ENCODE results near the gene VIL1. TPM values are rescaled to one million over a fixed set of nuclear protein-coding genes. Genes with fewer than 3 reads are reported as not detected.
A peak's percentile ranks its signal among the peaks of the same experiment; 100 is the strongest.

The VIL1 gene
- total and polyA plus RNA-seq, 9 of the 15 experiments (the other 6 are each of a cell fraction or from before 2014, with no cell fraction given): 0.51 to 2.7 (median 1.2) TPM

DNA sequence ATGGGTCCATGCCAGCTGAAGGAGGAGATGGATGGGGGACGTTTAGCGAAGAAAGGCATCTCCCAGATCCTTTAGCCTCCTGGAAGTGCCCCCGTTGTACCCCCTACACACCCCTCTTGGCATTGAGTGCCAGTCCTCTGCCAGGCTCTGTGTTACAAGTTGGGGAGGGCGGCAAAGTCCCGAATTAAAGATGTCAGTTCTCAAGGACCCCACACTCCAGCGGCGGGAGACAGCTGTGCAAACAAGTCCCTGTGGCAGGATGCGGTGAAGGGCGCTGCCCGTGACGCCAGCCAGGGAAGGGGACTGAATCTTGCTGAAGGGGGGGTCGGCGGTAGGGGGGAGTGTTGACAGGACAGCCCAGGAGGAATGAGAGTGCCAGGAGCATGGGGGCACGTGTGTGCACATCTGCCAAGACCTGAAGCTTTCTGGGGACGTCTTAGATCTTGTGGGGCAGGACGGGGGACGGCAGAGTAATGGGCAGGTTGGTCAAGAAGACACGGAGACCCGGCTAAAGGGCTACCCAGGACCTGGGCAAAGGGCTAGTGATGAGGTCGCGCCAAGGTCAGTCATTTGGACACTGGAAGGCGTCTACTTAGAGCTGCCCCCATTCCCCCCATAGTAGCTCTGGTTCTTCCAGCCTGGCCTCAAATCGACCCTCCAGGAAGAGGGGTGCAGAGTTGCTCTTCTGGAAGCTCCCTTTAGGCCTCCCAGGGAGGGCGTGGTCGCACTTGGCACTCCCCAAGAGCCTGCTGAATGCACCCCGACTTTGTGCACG is 22.0 kb upstream of the VIL1 start (continued):
- TF ChIP-seq, protein P1, sequence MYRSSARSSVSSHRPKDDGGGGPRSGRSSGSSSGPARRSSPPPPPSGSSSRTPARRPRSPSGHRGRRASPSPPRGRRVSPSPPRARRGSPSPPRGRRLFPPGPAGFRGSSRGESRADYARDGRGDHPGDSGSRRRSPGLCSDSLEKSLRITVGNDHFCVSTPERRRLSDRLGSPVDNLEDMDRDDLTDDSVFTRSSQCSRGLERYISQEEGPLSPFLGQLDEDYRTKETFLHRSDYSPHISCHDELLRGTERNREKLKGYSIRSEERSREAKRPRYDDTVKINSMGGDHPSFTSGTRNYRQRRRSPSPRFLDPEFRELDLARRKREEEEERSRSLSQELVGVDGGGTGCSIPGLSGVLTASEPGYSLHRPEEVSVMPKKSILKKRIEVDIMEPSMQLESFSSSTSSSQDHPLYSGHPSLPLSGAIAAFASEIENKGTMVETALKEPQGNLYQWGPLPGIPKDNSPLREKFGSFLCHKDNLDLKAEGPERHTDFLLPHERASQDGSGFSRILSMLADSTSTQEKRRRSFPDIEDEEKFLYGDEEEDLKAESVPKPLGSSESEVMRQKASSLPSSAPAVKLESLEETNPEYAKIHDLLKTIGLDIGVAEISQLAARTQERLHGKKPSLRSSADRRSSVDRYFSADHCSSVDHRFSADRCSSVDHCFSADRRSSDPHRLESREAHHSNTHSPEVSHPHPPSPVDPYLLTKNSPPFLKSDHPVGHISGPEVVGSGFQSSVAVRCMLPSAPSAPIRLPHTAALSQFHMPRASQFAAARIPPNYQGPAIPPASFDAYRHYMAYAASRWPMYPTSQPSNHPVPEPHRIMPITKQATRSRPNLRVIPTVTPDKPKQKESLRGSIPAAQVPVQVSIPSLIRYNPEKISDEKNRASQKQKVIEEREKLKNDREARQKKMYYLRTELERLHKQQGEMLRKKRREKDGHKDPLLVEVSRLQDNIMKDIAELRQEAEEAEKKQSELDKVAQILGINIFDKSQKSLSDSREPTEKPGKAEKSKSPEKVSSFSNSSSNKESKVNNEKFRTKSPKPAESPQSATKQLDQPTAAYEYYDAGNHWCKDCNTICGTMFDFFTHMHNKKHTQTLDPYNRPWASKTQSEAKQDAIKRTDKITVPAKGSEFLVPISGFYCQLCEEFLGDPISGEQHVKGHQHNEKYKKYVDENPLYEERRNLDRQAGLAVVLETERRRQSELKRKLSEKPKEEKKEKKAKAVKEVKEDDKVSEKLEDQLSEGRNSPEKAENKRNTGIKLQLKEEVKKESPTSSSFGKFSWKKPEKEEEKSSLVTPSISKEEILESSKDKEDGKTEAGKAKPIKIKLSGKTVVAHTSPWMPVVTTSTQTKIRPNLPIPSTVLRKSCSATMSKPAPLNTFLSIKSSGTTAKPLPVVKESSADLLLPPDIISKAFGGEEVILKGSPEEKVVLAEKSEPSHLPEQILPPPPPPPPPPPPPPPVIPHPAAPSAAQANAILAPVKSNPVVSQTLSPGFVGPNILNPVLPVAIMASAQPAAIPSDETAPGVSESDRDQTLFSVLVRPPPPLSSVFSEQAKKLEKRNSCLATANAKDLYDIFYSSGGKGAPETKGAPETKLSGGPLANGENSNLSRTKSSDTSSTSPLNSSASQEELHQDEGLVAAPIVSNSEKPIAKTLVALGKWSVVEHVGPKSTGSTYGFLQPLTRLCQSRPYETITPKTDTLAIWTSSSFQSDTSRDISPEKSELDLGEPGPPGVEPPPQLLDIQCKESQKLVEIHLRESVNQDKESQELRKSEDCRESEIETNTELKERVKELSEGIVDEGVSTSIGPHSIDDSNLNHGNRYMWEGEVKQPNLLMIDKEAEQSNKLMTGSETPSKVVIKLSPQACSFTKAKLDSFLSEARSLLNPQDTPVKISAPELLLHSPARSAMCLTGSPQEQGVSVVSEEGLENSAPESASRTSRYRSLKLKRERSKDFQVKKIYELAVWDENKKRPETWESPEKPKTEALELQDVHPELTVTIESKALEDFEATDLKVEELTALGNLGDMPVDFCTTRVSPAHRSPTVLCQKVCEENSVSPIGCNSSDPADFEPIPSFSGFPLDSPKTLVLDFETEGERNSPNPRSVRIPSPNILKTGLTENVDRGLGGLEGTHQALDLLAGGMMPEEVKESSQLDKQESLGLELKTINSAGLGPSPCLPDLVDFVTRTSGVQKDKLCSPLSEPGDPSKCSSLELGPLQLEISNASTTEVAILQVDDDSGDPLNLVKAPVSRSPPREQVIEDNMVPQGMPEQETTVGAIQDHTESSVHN (IDR thresholded peaks at IDR 0.05; ENCODE audit: borderline replicate concordance in 1 of 2, low read depth in 1 of 2): 0 out of 4 replicates have a peak, but pooled peaks of 1 of the 2 experiments have one; percentile 36
- TF ChIP-seq GABPB1 (CRISPR knock-in tag; IDR thresholded peaks at IDR 0.05): no peak
- no peak for TF ChIP-seq BRF1 (IDR thresholded peaks at IDR 0.05; ENCODE audit: borderline replicate concordance, extremely low read depth, insufficient read length)
- TF ChIP-seq ZNF699 (CRISPR knock-in tag; IDR thresholded peaks at IDR 0.05; ENCODE audit: insufficient replicate concordance): no peak
- no peak for TF ChIP-seq TEAD2 (tag; IDR thresholded peaks at IDR 0.05)
- TF ChIP-seq, protein P2, sequence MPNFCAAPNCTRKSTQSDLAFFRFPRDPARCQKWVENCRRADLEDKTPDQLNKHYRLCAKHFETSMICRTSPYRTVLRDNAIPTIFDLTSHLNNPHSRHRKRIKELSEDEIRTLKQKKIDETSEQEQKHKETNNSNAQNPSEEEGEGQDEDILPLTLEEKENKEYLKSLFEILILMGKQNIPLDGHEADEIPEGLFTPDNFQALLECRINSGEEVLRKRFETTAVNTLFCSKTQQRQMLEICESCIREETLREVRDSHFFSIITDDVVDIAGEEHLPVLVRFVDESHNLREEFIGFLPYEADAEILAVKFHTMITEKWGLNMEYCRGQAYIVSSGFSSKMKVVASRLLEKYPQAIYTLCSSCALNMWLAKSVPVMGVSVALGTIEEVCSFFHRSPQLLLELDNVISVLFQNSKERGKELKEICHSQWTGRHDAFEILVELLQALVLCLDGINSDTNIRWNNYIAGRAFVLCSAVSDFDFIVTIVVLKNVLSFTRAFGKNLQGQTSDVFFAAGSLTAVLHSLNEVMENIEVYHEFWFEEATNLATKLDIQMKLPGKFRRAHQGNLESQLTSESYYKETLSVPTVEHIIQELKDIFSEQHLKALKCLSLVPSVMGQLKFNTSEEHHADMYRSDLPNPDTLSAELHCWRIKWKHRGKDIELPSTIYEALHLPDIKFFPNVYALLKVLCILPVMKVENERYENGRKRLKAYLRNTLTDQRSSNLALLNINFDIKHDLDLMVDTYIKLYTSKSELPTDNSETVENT (CRISPR knock-in tag; IDR thresholded peaks at IDR 0.05): no peak
- TF ChIP-seq, protein P3, sequence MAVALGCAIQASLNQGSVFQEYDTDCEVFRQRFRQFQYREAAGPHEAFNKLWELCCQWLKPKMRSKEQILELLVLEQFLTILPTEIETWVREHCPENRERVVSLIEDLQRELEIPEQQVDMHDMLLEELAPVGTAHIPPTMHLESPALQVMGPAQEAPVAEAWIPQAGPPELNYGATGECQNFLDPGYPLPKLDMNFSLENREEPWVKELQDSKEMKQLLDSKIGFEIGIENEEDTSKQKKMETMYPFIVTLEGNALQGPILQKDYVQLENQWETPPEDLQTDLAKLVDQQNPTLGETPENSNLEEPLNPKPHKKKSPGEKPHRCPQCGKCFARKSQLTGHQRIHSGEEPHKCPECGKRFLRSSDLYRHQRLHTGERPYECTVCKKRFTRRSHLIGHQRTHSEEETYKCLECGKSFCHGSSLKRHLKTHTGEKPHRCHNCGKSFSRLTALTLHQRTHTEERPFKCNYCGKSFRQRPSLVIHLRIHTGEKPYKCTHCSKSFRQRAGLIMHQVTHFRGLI (CRISPR knock-in tag; IDR thresholded peaks at IDR 0.05): no peak
- TF ChIP-seq ARID1B (IDR thresholded peaks at IDR 0.05): peak; percentile 6; the same call in 1 of the 2 replicates
- TF ChIP-seq MTA1 (IDR thresholded peaks at IDR 0.05; ENCODE audit: borderline replicate concordance): 0 out of 2 replicates have a peak, but pooled peaks have one; percentile 30
- no peak for TF ChIP-seq ZNF197 (CRISPR knock-in tag; IDR thresholded peaks at IDR 0.05; ENCODE audit: low read depth)
- TF ChIP-seq NFIC (IDR thresholded peaks at IDR 0.05): peak; percentile 31; the same call in 1 of the 2 replicates
- no peak for TF ChIP-seq NR2C1 (IDR thresholded peaks at IDR 0.05)
- TF ChIP-seq NR2C1 (tag; IDR thresholded peaks at IDR 0.05): no peak
- peak in 1 of 2 experiments; percentile 10; a peak in 1 of 4 replicates for TF ChIP-seq SIN3A (IDR thresholded peaks at IDR 0.05; ENCODE audit: borderline replicate concordance in 2 of 2, control insufficient read depth in 1 of 2, low read depth in 2 of 2, low read length in 2 of 2)

All from K562 (cell line).